ENCODE measurements around the gene GRB10.

GRB10 gene

DNA sequence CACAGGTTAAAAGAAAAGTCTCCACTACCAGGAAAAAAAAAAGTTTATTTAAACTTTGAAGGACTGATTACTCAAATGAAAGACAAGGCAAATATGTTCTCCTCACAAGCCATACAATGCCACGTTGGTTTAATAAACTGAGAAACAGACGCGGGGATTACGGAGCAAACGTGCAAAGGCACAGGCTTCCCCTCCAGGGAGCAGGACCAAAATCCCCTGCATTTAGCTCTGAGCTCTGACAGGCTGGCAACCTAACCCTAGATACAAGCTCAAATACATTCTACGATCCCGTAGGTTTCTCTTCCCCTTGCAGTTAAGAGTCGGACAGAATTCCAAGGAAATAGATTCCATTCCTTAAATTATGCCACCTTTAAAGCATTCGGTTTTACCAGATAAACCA lies 7.7 kb upstream of the GRB10 start:
- Histone ChIP-seq H3K36me3 (ENCODE audit: control insufficient read depth, insufficient read depth, low read length) (no peaks in the 10 kb centered on the region), H3K9me3 (ENCODE audit: control insufficient read depth, low read length) (no peaks in the 10 kb centered on the region), H2AFZ (no peak overlapping the region), H3K27ac (peak overlapping the region; percentile 4), H3K79me2 (peaks cover 6% of the 10 kb centered on the region), H3K4me2 (ENCODE audit: low read length) (no peak overlapping the region), H3K27me3 (ENCODE audit: control insufficient read depth, insufficient read depth, low read length) (no peaks in the 10 kb centered on the region), H3K4me3 (ENCODE audit: low read depth, low read length) (peak overlapping the region; percentile 31), H3K4me1 (no peaks in the 10 kb centered on the region), H3K9ac (no peak overlapping the region)
- TF ChIP-seq CTCF (IDR thresholded peaks at IDR 0.05), result no peak

- H3K9ac ChIP-seq, result no peak overlapping the region
- H3K27me3 ChIP-seq (ENCODE audit: control insufficient read depth, insufficient read depth, low read length), result no peaks in the 10 kb centered on the region
- peaks cover 6% of the 10 kb centered on the region for H3K79me2 ChIP-seq
- H3K4me1 ChIP-seq, result no peaks in the 10 kb centered on the region
- no peak overlapping the region for H2AFZ ChIP-seq
- no peaks in the 10 kb centered on the region for H3K9me3 ChIP-seq (ENCODE audit: control insufficient read depth, low read length)
- no peak overlapping the region for H3K4me3 ChIP-seq (ENCODE audit: low read depth, low read length)
- no peaks in the 10 kb centered on the region for H3K36me3 ChIP-seq (ENCODE audit: control insufficient read depth, insufficient read depth, low read length)
- H3K27ac ChIP-seq, result no peak overlapping the region
- TF ChIP-seq CTCF (IDR thresholded peaks at IDR 0.05), result no peak
- no peak overlapping the region for H3K4me2 ChIP-seq (ENCODE audit: low read length)
Measured at GRCh38 chr7:50788382-50788781, 5.7 kb upstream of the GRB10 start.

DNA sequence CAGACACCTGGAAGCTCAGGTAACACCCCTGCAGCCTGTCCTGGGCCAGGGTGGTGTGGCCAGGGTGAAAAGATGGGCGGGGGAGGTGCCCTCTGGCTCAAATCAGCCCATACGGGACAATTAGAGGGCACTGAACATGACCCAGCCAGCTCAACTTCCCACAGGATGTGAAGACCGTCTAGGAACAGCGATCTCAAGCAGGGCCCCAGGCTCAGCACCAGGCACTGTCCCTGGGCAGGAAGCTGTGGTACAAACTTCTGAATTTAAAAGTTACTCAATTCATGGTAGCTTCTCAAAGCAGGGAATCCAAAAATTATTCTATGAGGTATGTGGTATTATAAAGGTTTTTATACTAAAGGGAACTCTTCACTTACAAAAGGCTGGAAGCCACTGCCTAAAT lies 5.1 kb upstream of the GRB10 start:
- Histone ChIP-seq H3K9me3 (ENCODE audit: control insufficient read depth, low read length) (no peaks in the 10 kb centered on the region), H3K79me2 (peaks cover 6% of the 10 kb centered on the region), H3K4me3 (ENCODE audit: low read depth, low read length) (no peak overlapping the region), H2AFZ (no peak overlapping the region), H3K9ac (no peak overlapping the region), H3K4me1 (no peaks in the 10 kb centered on the region), H3K27me3 (ENCODE audit: control insufficient read depth, insufficient read depth, low read length) (no peaks in the 10 kb centered on the region), H3K4me2 (ENCODE audit: low read length) (no peak overlapping the region), H3K36me3 (ENCODE audit: control insufficient read depth, insufficient read depth, low read length) (no peaks in the 10 kb centered on the region), H3K27ac (no peak overlapping the region)
- no peak for TF ChIP-seq CTCF (IDR thresholded peaks at IDR 0.05)

DNA sequence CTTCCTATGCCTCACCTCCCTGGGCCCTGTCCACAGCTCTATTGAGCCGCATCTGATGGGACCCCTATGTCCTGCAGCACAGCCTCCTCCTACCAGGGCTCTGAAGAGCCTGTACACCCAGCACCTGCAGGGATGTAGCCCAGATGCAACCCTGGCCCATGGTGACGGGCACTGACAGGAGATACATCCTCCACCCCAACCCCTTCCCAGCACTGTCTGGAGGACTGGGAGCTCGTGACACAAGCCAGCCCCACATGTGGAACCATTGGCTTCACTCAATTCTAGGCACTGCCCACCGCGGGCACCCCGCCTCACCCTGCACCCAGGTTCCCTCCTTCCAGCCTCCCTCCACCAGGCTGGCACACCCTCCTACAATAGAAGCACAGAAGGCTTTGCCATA lies 2.6 kb upstream of the GRB10 start:
- TF ChIP-seq CTCF (IDR thresholded peaks at IDR 0.05), result no peak
- Histone ChIP-seq H3K9me3 (ENCODE audit: control insufficient read depth, low read length) (no peaks in the 10 kb centered on the region), H3K4me1 (peaks cover 7% of the 10 kb centered on the region), H3K79me2 (peaks cover 11% of the 10 kb centered on the region), H3K9ac (no peak overlapping the region), H2AFZ (no peak overlapping the region), H3K27ac (no peak overlapping the region), H3K27me3 (ENCODE audit: control insufficient read depth, insufficient read depth, low read length) (no peaks in the 10 kb centered on the region), H3K4me3 (ENCODE audit: low read depth, low read length) (no peak overlapping the region), H3K4me2 (ENCODE audit: low read length) (no peak overlapping the region), H3K36me3 (ENCODE audit: control insufficient read depth, insufficient read depth, low read length) (no peaks in the 10 kb centered on the region)

DNA sequence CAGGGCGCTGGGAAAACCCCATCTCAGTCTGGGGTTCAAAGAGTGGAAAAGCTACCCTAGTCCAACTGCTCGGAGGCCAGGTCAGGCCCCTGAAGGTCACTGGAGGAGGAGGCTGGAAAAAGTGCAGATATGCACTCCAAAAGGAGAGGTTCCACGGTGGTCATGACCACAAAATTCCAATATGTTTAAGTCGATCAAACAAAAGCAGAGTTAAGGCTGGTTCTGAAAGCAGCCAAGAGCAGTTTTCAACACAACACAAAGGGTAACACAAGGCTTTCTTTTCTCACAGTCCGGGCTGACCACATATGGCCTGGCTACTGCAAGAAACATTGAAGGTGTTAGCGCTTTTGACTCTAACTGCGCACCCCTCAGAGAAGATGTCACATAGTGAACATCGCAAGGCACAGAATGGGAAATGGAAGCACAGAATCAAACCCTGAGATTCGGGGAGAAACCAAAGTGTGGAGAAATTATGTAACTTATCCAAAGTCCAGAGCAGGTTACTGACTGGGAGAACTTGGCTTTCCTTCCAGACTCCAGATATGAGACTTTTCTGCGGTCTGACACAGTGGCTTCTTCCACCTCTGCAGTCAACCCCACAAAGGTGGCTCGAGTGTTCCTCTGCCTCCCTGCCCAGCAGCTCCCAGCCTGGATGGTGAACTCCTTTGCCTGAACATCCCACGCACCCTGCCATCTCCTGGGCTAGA lies 1.3 kb upstream of the GRB10 start:
- H3K4me2 ChIP-seq (ENCODE audit: low read length), result no peak overlapping the region
- no peaks in the 10 kb centered on the region for H3K27me3 ChIP-seq (ENCODE audit: control insufficient read depth, insufficient read depth, low read length)
- H3K9me3 ChIP-seq (ENCODE audit: control insufficient read depth, low read length), result no peaks in the 10 kb centered on the region
- H3K4me3 ChIP-seq (ENCODE audit: low read depth, low read length), result no peak overlapping the region
- no peak for TF ChIP-seq CTCF (IDR thresholded peaks at IDR 0.05)
- H3K79me2 ChIP-seq, result peaks cover 8% of the 10 kb centered on the region
- H3K27ac ChIP-seq, result no peak overlapping the region
- H3K36me3 ChIP-seq (ENCODE audit: control insufficient read depth, insufficient read depth, low read length), result no peaks in the 10 kb centered on the region
- peaks cover 7% of the 10 kb centered on the region for H3K4me1 ChIP-seq
- no peak overlapping the region for H3K9ac ChIP-seq
- H2AFZ ChIP-seq, result no peak overlapping the region
